Stimulated activated CD4-positive, alpha-beta T cell treated with anti-CD3 and anti-CD28 coated beads, TNF-alpha, amount 100 ng/mL, for 48 hours (primary cell): ENCODE measurements around the gene HOXD10.

ENCODE experiments used
- DNase-seq, 3 donors: peaks; one replicate each; pipeline ENCODE4 v3.0.0-alpha.2; 2020; ENCODE audit warnings: low read depth in 3 of 3

Gene HOXD10

GRCh38 chr2:176115883-176116813 lies at the start of gene HOXD10:
Gene HOXD10, plus strand, starts transcription at chr2:176116778. Its CDS starts 56 bp downstream, at chr2:176116834.
- no peak for DNase-seq

DNA sequence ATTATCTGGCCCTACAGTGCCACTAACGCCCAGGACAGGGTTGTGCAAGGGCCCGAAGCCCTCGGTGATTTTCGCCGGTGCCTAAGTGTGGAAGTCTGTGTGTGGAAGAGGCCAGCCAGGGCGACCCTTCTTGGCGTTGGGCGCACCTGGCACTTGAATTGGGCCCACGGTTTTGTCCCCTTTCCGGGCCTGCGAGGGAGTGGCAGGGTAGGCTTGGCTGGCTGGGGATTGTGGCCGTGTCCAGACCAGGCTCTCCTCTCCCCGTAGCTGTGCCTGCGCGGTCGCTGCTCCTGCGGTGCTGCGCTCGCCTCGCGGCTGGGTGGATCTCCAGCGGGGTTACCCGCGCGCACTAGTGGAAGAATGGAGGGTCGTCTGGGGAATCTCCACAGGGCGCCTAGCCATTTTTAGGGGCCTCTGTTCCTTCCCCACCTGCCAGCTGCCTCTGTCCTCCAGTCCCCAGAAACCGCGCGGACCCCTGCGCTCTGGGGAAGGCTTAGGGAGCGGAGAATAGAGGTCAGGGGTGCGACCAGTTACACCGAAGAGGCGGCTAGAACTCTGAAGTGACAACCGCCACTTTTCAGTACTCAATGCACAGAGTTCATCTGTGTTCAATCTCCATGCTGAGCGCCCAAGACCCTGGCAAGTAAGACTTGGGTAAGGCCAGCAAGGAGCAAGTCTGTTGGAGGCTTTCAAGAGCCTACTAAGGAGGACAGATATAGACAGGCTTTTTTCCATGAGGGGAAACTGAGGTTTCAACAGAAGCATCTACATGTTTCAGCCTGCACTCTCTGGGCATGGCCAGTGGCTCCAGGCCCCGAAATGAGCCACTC lies 48.8 kb upstream of the HOXD10 start:
- no peak for DNase-seq

- DNase-seq, result no peak
These were observed 48.2 kb upstream of the HOXD10 start for GRCh38 chr2:176068419-176068832.

DNA sequence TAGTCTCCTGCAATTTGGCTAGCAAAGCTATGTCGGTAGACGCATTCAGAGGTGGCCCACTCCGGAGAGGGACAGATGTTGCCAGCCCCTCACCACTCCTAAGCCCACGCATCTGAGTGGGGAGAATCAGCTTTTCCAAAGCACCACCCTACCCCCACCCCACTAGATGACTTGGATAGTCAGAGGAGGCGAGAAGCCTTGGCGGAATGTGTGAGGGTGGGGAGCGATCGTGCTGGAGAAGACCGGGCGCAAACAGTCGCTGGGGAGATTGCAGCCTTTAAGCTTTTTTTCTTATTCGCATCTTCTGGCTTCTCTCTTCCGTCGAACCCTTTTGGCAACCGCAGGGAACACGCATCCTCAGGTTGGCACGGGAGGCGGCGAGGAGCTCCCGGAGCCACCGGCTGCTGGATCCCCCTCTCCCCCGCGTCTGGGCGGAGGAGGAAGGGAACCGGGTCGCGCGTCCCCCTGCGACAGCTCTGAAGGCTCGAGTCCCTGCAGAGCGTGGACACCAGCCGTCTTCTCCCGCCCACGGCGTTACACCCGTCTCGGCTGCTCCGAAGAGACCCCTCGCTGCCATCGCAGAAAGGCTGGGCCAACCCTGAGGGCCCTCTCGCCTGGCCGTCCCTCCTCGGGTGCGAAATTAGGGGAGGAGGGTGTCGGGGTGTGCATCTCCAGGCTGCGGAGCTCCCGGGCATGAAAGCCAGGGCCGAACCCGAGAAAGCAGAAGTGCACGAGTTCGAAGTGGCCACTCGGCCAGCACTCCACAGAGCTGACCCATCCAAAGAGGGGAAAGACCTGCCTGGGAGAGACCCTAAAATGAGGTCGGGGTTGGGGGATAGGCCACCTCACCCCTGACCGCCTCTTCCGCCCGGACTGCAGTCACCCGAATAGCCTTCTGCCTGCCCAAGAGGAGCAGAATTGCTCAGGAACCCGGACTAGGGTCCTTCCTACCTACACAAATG lies 45.0 kb upstream of the HOXD10 start:
- no peak for DNase-seq

GRCh38 chr2:176072292-176072669 lies 44.3 kb upstream of the HOXD10 start:
- DNase-seq, result no peak

- no peak for DNase-seq
These were observed 43.4 kb upstream of the HOXD10 start for GRCh38 chr2:176072951-176073904.

- no peak for DNase-seq
These were observed 41.6 kb upstream of the HOXD10 start for GRCh38 chr2:176074919-176075425.

- DNase-seq, result no peak
These were observed 41.1 kb upstream of the HOXD10 start for GRCh38 chr2:176075481-176075880.

DNA sequence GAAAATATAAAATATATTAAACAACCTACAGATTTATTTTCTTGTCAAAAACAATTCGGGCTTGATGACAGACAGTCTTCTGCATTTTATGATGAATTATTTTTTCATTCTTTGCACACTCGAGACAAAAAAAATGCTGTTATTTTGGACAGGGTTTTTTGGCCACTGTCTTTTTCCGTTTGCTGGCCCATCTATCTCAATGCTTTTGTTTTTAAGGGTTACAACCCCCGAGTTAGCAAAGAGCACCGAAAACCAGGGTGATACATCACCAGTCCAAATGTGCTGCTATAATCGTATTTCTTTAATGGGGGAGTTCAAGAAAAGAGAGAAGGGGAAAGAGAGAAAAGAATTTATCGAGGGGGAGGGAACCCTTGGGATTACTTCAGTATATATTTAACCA lies 40.5 kb upstream of the HOXD10 start:
- DNase-seq, result no peak

DNA sequence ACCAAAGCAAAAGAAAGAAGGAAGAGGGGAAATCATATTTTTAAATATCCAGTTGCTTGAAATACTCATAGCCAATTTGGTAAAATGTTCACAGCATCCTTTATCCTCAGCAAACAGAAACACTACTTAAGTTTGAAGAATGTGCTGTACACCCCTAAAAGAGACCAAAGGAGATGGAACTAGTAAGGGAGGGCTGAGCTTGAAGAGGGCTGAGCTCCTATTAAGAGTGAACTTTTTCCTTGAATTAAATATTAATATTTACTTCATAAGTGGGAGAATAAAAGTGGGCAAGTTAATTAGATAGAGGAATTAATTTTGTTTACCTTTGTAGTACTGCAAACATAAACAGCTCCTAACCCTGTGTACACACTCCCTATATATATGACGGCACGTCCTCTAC lies 39.8 kb upstream of the HOXD10 start:
- DNase-seq, result no peak

- no peak for DNase-seq
These were observed 37.9 kb upstream of the HOXD10 start for GRCh38 chr2:176078541-176079284.

- DNase-seq, result no peak
These were observed 37.2 kb upstream of the HOXD10 start for GRCh38 chr2:176079285-176079830.

GRCh38 chr2:176079831-176080539 lies 36.6 kb upstream of the HOXD10 start:
- DNase-seq, result no peak

DNA sequence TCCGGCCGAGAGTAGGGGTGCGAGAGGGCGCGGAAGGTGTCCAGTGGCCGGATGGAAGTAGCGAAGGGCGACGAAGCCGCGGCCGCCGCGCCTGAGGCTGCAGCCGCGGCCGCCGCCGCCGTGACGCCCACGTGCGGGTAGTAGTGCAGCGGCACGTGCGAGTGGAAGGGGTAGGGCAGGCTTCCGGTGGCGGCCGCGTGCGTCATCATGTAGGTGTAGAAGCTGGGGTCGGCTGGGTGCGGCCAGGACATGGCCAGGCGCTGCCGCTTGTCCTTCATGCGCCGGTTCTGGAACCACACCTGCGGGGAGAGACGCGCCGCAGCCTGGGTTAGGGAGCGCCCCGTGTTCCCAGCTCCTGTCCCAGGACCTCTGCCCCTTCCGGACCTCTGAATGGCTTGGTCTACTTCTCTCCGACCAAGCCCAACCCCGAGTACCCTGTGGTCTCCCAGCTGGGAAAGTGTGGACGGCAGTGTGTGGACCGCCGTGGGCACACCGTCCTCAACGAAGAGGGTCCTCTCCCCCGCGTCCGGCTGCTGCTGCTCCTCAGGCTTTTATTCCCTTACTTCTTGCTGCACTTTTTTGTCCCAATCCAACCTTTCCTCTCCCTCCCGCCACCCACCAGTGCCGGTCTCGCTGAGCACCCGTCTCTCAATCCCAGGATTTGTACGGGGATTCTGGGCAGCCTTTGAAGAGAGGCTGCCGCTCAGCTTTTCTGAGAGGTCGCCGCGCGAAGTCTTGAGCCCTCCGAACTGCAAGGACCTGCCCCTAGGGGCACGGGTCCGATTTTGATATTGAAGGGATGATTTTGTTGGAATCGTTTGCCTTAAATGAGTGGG lies 35.8 kb upstream of the HOXD10 start:
- no peak for DNase-seq

- DNase-seq, result no peak
These were observed 35.2 kb upstream of the HOXD10 start for GRCh38 chr2:176081376-176081836.

- no peak for DNase-seq
These were observed 34.6 kb upstream of the HOXD10 start for GRCh38 chr2:176081837-176082524.

DNA sequence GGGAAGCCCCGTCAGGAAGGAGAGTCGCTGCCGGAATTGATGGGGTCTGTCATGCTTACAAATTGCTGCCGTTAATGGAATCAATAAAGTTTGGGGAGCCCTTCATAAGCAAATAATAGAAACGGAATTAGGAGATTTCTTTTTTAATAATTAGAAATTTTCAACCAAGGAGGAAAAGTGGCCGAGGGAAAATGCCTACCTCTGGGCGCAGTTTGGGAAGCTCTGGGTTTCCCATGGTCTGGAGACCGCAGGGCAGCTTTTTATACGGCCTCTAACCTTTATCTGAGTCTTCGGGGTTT lies 34.1 kb upstream of the HOXD10 start:
- DNase-seq, result no peak
